SJSA1 (cell line): Measurements from ENCODE around the gene TMEM132C. TPM values are rescaled to one million over a fixed set of nuclear protein-coding genes. Genes with fewer than 3 reads are reported as not detected.

Source experiments
- DNase-seq, 2 experiments: peaks; one replicate each; pipeline ENCODE4 v3.0.0-alpha.2; 2015 to 2020; ENCODE audit warnings: low spot score in 2 of 2, low read depth in 1 of 2
- H3K27ac ChIP-seq: fragments of 250-450 bp; sonication (Bioruptor Pico); 2 replicates; pipeline ENCODE4 v1.5.1; 2020; ENCODE audit warnings: mild to moderate bottlenecking, moderate library complexity
- H3K27me3 ChIP-seq: fragments of 250-450 bp; sonication (Bioruptor Pico); replicated peaks from 2 replicates; pipeline ENCODE4 v1.5.1; 2020; ENCODE audit warnings: mild to moderate bottlenecking, moderate library complexity
- H3K36me3 ChIP-seq: fragments of 250-450 bp; sonication (Bioruptor Pico); 2 replicates; pipeline ENCODE4 v1.5.1; 2020; ENCODE audit warnings: mild to moderate bottlenecking
- H3K4me1 ChIP-seq: fragments of 250-450 bp; sonication (Bioruptor Pico); replicated peaks from 2 replicates; pipeline ENCODE4 v1.6.1; 2021; ENCODE audit warnings: mild to moderate bottlenecking
- H3K4me3 ChIP-seq: fragments of 250-450 bp; sonication (Bioruptor Pico); 2 replicates; pipeline ENCODE4 v1.5.1; 2020; ENCODE audit warnings: mild to moderate bottlenecking
- H3K9me3 ChIP-seq: fragments of 250-450 bp; sonication (Bioruptor Pico); replicated peaks from 2 replicates; pipeline ENCODE4 v1.5.1; 2020; ENCODE audit warnings: mild to moderate bottlenecking
- total RNA-seq: library from RNA; depleted of rRNA; stranded (reverse); fragments of >200 nt; shearing (Covaris generic); gene quantifications from 2 replicates; pipeline ENCODE4 v1.2.3, GENCODE V29; 2014

TMEM132C gene
- total RNA-seq, 1 experiment from 2014 or later = not detected

DNA sequence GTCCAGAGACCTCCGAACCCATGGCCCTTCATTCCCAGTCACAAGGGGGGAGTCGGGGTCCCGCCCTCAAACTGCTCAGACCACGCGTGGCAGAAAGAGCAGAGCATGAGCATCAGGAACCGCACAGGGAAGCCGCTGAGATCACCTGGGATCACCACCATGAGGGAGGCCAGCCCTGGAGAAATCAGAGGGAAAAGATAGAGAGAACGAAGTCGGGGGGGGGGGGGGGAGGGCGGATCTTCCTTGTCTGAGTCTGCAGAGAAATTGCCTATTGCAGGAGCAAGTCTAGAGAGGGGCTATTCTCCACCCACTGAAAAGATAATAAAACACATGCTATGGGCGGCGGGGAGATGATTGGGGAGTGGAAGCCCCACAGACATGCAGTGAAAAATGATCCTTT is 884 bp upstream of the TMEM132C start:
- Histone ChIP-seq H3K27me3 (no peaks in the 10 kb centered on the region), H3K4me3 (no peak overlapping the region), H3K36me3 (no peaks in the 10 kb centered on the region), H3K4me1 (no peaks in the 10 kb centered on the region), H3K9me3 (0 out of 2 replicates have a peak, but pooled peaks cover 3% of the 10 kb centered on the region), H3K27ac (no peak overlapping the region)
- DNase-seq = no peak

GRCh38 chr12:128266541-128267130 is 334 bp upstream of the TMEM132C start:
- Histone ChIP-seq H3K9me3 (0 out of 2 replicates have a peak, but pooled peaks cover 3% of the 10 kb centered on the region), H3K27me3 (no peaks in the 10 kb centered on the region), H3K4me3 (no peak overlapping the region), H3K36me3 (no peaks in the 10 kb centered on the region), H3K4me1 (no peaks in the 10 kb centered on the region), H3K27ac (no peak overlapping the region)
- no peak for DNase-seq

GRCh38 chr12:128267651-128268378 is 845 bp downstream of the TMEM132C start:
- Histone ChIP-seq H3K27ac (no peak overlapping the region), H3K9me3 (no peaks in the 10 kb centered on the region), H3K27me3 (no peaks in the 10 kb centered on the region), H3K36me3 (no peaks in the 10 kb centered on the region), H3K4me3 (no peak overlapping the region), H3K4me1 (no peaks in the 10 kb centered on the region)
- no peak for DNase-seq

DNA sequence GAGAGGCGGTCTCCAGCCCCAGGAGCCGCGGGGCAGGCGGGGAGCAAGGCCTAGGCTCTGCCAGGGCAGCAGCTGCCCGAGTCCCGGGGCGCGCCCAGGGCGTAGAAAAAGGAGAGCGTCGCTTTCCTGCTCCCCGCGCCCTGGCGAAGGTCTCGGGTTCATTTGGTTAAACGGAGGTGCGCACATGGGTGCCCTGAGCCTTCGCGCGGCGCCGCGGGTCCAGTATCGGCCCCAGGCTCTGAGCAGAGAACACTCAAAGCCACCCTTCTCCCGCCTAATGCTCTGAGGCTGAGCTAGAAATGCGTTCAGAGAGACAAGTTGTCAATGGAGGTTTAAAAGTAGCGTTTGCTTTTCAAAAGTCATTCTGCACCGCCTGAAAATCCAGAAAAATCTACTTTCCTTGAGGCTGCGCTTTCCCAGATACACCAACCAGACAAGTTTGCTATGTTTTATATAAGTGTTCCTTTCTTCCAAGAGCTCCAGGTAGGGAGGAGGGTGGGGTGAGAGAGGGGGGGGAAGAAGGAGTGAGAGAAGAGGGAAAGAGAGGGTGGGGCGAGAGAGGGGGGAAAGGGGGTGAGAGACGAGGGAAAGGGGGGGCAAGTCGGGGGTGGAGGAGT is 1.5 kb downstream of the TMEM132C start:
- H3K4me1 ChIP-seq = no peaks in the 10 kb centered on the region
- no peak for DNase-seq
- H3K9me3 ChIP-seq = no peaks in the 10 kb centered on the region
- H3K27me3 ChIP-seq = no peaks in the 10 kb centered on the region
- H3K36me3 ChIP-seq = no peaks in the 10 kb centered on the region
- no peak overlapping the region for H3K27ac ChIP-seq
- H3K4me3 ChIP-seq = no peak overlapping the region

DNA sequence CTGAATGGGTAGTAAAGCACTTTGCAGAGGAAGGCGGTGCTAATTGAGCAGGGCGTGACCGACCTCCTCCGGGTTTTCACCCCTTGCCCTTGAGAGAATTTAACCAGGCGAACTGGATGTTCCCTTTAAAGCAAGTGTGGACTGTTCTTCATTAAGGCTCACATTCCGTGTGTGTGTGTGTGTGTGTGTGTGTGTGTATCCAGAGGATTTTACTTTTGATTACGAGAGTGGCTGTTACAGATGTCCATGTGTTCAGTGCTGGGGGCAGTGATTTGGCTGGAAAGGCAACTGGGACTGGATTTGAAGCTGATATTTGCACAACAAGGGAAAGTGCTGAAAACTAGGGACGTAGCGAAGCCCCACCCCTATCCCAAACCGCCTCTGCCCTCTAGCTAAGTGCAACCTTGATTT is 2.2 kb downstream of the TMEM132C start:
- DNase-seq = no peak
- Histone ChIP-seq H3K36me3 (no peaks in the 10 kb centered on the region), H3K4me1 (no peaks in the 10 kb centered on the region), H3K4me3 (no peak overlapping the region), H3K27me3 (no peaks in the 10 kb centered on the region), H3K9me3 (no peaks in the 10 kb centered on the region), H3K27ac (no peak overlapping the region)

GRCh38 chr12:128276471-128276870 is 9.5 kb downstream of the TMEM132C start:
- no peak overlapping the region for H3K4me3 ChIP-seq
- DNase-seq = no peak
- H3K27me3 ChIP-seq = no peaks in the 10 kb centered on the region
- H3K9me3 ChIP-seq = no peaks in the 10 kb centered on the region; the same call in 1 of the 2 replicates
- no peaks in the 10 kb centered on the region for H3K4me1 ChIP-seq
- no peak overlapping the region for H3K27ac ChIP-seq
- H3K36me3 ChIP-seq = no peaks in the 10 kb centered on the region

DNA sequence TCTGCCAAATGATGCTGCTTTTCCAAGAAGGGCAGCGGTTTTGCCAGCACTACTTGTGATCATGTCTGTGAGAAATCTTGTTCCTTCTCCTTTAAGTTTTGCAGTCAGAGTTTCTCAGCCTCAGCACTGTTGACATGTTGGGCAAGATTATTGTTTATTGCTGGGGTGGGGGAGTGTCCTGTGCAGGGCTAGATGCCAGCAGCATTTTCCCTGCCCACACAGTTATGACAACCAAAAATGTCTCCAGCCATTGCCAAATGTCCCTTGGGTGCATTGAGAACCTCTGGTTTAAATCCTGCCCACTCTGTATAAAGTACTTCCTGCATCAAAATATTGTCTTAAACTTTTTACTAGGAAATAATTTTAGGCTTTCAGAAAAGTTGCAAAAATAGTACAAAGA is 20.0 kb downstream of the TMEM132C start:
- no peak overlapping the region for H3K4me3 ChIP-seq
- DNase-seq = no peak
- no peaks in the 10 kb centered on the region for H3K4me1 ChIP-seq
- H3K36me3 ChIP-seq = no peaks in the 10 kb centered on the region
- H3K9me3 ChIP-seq = peaks cover 4% of the 10 kb centered on the region; the same call in 1 of the 2 replicates
- H3K27me3 ChIP-seq = no peaks in the 10 kb centered on the region
- H3K27ac ChIP-seq = no peak overlapping the region

- Histone ChIP-seq H3K36me3 (no peaks in the 10 kb centered on the region), H3K27me3 (no peaks in the 10 kb centered on the region), H3K27ac (no peak overlapping the region), H3K4me3 (no peak overlapping the region), H3K4me1 (no peaks in the 10 kb centered on the region), H3K9me3 (0 out of 2 replicates have a peak, but pooled peaks cover 4% of the 10 kb centered on the region)
- DNase-seq = no peak
These were observed 21.4 kb downstream of the TMEM132C start for GRCh38 chr12:128288357-128288756.

DNA sequence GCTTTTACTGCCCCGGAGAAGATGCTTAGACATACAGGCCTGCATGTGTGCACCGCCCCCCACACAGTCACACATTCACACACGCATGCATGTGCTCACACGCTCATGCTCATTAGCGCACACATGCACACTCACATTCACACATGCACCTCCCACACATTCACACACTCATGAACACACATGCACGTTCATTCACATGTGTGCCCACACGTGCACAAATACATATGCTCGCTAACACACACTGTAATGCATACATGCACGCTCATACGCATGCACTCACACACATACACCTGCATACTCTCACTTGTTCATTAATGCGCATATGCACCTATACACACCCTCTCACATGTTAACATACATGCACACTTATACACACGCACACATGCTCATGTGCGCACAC is 21.9 kb downstream of the TMEM132C start:
- H3K4me3 ChIP-seq = no peak overlapping the region
- H3K36me3 ChIP-seq = no peaks in the 10 kb centered on the region
- no peaks in the 10 kb centered on the region for H3K27me3 ChIP-seq
- no peak overlapping the region for H3K27ac ChIP-seq
- no peak for DNase-seq
- H3K4me1 ChIP-seq = no peaks in the 10 kb centered on the region
- 0 out of 2 replicates have a peak, but pooled peaks cover 4% of the 10 kb centered on the region for H3K9me3 ChIP-seq

DNA sequence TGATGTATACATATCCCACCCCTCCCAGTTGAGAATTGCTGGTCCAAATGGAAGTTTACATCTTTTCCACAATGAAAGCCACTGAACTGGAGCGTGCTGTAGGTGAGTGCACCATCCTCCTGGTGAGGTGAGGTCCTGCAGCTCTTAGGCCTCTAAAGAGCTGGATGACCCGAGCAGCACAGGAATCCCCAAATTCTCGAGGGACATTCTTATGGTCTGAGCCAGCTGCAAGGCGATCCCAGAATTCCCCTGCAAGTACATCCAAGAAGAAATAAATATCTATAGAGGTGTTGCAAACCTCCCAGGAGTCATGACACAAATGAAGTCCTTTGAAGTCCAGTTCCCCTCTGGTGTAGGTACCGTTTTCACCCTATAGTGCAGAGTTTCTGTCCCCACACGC is 24.0 kb downstream of the TMEM132C start:
- Histone ChIP-seq H3K4me3 (no peak overlapping the region), H3K27me3 (no peaks in the 10 kb centered on the region), H3K27ac (no peak overlapping the region), H3K4me1 (no peaks in the 10 kb centered on the region), H3K9me3 (no peaks in the 10 kb centered on the region), H3K36me3 (no peaks in the 10 kb centered on the region)
- DNase-seq = no peak

GRCh38 chr12:128298091-128298748 is 31.2 kb downstream of the TMEM132C start:
- Histone ChIP-seq H3K4me3 (no peak overlapping the region), H3K4me1 (no peaks in the 10 kb centered on the region), H3K27me3 (no peaks in the 10 kb centered on the region), H3K9me3 (peaks cover 4% of the 10 kb centered on the region; the same call in 1 of the 2 replicates), H3K36me3 (no peaks in the 10 kb centered on the region), H3K27ac (no peak overlapping the region)
- DNase-seq = no peak

- Histone ChIP-seq H3K4me3 (no peak overlapping the region), H3K27ac (no peak overlapping the region), H3K27me3 (no peaks in the 10 kb centered on the region), H3K4me1 (no peaks in the 10 kb centered on the region), H3K36me3 (no peaks in the 10 kb centered on the region), H3K9me3 (no peaks in the 10 kb centered on the region; the same call in 1 of the 2 replicates)
- no peak for DNase-seq
These were observed 38.4 kb downstream of the TMEM132C start for GRCh38 chr12:128305336-128305892.

DNA sequence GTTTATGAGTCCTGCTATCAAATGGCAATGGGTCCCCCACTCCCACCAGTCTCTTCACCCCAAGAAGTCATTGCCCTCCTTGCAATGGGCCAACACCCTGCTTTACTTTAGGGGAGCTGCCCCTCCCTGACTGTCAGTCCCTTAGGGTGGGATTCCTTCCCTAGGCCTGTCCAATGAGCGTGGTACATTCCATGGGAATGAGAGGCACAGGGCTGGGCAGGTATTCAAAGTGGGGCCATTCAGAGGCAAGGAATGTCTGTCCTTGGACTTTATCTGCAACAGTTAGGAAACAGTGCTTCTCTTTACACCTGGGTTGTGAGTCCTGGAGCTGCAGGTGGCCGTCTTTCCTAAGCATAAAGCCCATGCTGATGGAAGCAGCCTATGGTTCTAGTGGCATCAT is 40.8 kb downstream of the TMEM132C start:
- Histone ChIP-seq H3K4me1 (no peaks in the 10 kb centered on the region), H3K9me3 (no peaks in the 10 kb centered on the region; the same call in 1 of the 2 replicates), H3K27ac (no peak overlapping the region), H3K27me3 (no peaks in the 10 kb centered on the region), H3K4me3 (no peak overlapping the region), H3K36me3 (no peaks in the 10 kb centered on the region)
- DNase-seq = no peak
